NT2/D1 (cell line): ENCODE measurements around the gene CAMTA1.

Source experiments
- YY1 ChIP-seq: IDR thresholded peaks from 2 replicates; pipeline ENCODE4 v1.6.1; 2011; ENCODE audit not compliant: insufficient read length, insufficient read depth
- ZNF274 ChIP-seq: IDR thresholded peaks from 2 replicates; pipeline ENCODE4 v1.6.1; 2011; ENCODE audit warnings: mild to moderate bottlenecking, low read depth, low read length

DNA sequence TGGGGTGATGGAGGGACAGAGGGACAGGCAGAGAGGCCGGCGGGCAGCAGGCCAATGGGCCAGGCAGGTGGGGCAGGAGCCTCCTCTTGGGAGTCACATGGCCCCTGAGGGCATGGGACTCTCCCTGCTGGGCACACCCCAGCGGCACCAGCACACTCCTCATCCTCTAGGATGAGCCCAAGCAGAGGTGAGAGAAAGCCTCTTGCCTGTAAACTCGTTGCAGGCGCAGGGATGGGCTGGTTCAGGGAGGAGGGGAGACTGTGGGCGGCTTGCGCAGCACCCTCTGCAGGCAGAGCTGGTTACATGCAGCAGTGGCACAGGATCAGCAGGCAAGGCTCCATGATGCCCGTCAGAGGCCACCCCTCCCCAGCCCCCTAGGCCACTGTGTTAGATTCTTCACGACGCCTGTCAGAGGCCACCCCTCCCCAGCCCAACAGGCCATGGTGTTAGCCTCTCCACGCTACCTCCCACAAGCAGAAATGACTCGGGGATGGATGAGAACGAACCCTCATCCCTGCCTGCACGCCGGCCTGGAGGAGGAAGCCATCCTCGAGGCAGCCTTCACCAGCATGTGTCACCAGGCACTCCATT, 776.2 kb downstream of the CAMTA1 start:
- no peak for TF ChIP-seq ZNF274
- no peak for TF ChIP-seq YY1
